Measurements from ENCODE around the gene TMEFF1. TPM values are rescaled to one million over a fixed set of nuclear protein-coding genes. Genes with fewer than 3 reads are reported as not detected.

Gene TMEFF1
- total and polyA plus RNA-seq, 4 donors, result 0.01 to 0.77 (median 0.71) TPM; not detected in 1

DNA sequence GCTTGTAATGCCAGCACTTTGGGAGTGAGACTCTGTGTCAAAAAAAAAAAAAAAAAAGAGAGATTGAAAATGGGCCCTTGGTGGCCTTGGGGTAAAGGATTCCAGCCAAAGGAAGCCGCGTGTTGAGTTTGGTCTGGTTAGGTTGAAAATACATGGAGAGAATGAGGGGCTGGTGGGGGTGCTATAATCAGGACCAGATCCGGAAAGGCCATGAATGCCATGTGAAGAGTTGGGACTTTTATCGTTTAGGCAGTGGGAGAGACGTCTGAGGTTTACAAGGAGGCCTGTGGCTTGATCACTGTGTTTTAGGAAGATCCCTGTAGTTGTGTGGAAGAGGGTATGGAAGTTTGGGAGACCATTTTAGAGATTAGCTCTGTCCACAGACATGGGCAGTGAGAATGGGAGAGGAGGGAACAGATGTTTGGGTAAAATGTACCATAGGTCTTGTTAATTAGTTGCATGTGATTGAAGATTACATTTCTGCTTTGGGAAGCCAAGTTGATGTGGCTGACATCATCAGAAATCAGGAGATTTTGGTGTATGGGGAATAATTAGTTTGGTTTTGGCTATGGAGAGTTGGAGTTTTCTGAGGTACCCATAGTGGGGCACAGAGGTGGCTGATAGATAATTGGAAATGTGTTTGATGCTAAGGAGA lies 42.5 kb upstream of the TMEFF1 start:
- H3K36me3 ChIP-seq (ENCODE audit: control insufficient read depth in 4 of 4, insufficient read depth in 4 of 4, low read length in 4 of 4), result no peaks in the 10 kb centered on the region
- peaks cover 0 to 1% (median 0%) of the 10 kb centered on the region in 4 donors for H3K9me3 ChIP-seq (ENCODE audit: control insufficient read depth in 4 of 4, insufficient read depth in 3 of 4, low read length in 3 of 4)
- H3K27me3 ChIP-seq (ENCODE audit: control insufficient read depth in 3 of 3, insufficient read depth in 3 of 3, low read length in 2 of 3), result no peaks in the 10 kb centered on the region
- DNase-seq (no peak), ATAC-seq (ENCODE audit: insufficient read depth, low FRiP score) (no peak)
- H3K4me1 ChIP-seq (ENCODE audit: control insufficient read depth in 5 of 5, insufficient read depth in 5 of 5, low read length in 5 of 5), result peaks cover 0 to 19% (median 11%) of the 10 kb centered on the region in 5 donors
- 97% methylated on average over 5 of the region's 5 CpGs for WGBS, 2 donors
- TF ChIP-seq CTCF (IDR thresholded peaks at IDR 0.05; ENCODE audit: control extremely low read depth, extremely low read depth), result no peak
- no peak overlapping the region for H3K9ac ChIP-seq (ENCODE audit: insufficient read depth in 1 of 2, low read length in 2 of 2)
- H3K4me3 ChIP-seq, result no peak overlapping the region
- H3K27ac ChIP-seq (ENCODE audit: low read depth in 1 of 2, low read length in 1 of 2), result no peak overlapping the region

- DNase-seq (no peak), ATAC-seq (ENCODE audit: insufficient read depth, low FRiP score) (no peak)
- Histone ChIP-seq H3K9me3 (ENCODE audit: control insufficient read depth in 4 of 4, insufficient read depth in 3 of 4, low read length in 3 of 4) (peaks cover 0 to 1% (median 0%) of the 10 kb centered on the region in 4 donors), H3K4me1 (ENCODE audit: control insufficient read depth in 5 of 5, insufficient read depth in 5 of 5, low read length in 5 of 5) (peaks cover 0 to 15% (median 10%) of the 10 kb centered on the region in 5 donors), H3K27me3 (ENCODE audit: control insufficient read depth in 3 of 3, insufficient read depth in 3 of 3, low read length in 2 of 3) (no peaks in the 10 kb centered on the region), H3K9ac (ENCODE audit: insufficient read depth in 1 of 2, low read length in 2 of 2) (no peak overlapping the region), H3K27ac (ENCODE audit: low read depth in 1 of 2, low read length in 1 of 2) (no peak overlapping the region), H3K4me3 (no peak overlapping the region), H3K36me3 (ENCODE audit: control insufficient read depth in 4 of 4, insufficient read depth in 4 of 4, low read length in 4 of 4) (no peaks in the 10 kb centered on the region)
- WGBS, 2 donors, result 75 to 94% methylated on average over 5 of the region's 5 CpGs
- no peak for TF ChIP-seq CTCF (IDR thresholded peaks at IDR 0.05; ENCODE audit: control extremely low read depth, extremely low read depth)
These were observed 41.1 kb upstream of the TMEFF1 start for GRCh38 chr9:100431886-100432285.

GRCh38 chr9:100432736-100433135 lies 40.2 kb upstream of the TMEFF1 start:
- peaks cover 0 to 1% (median 0%) of the 10 kb centered on the region in 4 donors for H3K9me3 ChIP-seq (ENCODE audit: control insufficient read depth in 4 of 4, insufficient read depth in 3 of 4, low read length in 3 of 4)
- no peak overlapping the region for H3K27ac ChIP-seq (ENCODE audit: low read depth in 1 of 2, low read length in 1 of 2)
- H3K27me3 ChIP-seq (ENCODE audit: control insufficient read depth in 3 of 3, insufficient read depth in 3 of 3, low read length in 2 of 3), result no peaks in the 10 kb centered on the region
- TF ChIP-seq CTCF (IDR thresholded peaks at IDR 0.05; ENCODE audit: control extremely low read depth, extremely low read depth), result no peak
- WGBS, 2 donors, result 92 to 95% methylated on average over 3 of the region's 3 CpGs
- H3K9ac ChIP-seq (ENCODE audit: insufficient read depth in 1 of 2, low read length in 2 of 2), result no peak overlapping the region
- H3K4me3 ChIP-seq, result no peak overlapping the region
- H3K4me1 ChIP-seq (ENCODE audit: control insufficient read depth in 5 of 5, insufficient read depth in 5 of 5, low read length in 5 of 5), result peaks cover 0 to 15% (median 9%) of the 10 kb centered on the region in 5 donors
- H3K36me3 ChIP-seq (ENCODE audit: control insufficient read depth in 4 of 4, insufficient read depth in 4 of 4, low read length in 4 of 4), result no peaks in the 10 kb centered on the region
- ATAC-seq (ENCODE audit: insufficient read depth, low FRiP score), result no peak
- DNase-seq, result no peak

GRCh38 chr9:100436571-100436970 lies 36.4 kb upstream of the TMEFF1 start:
- no peaks in the 10 kb centered on the region for H3K36me3 ChIP-seq (ENCODE audit: control insufficient read depth in 4 of 4, insufficient read depth in 4 of 4, low read length in 4 of 4)
- ATAC-seq (ENCODE audit: insufficient read depth, low FRiP score) (no peak), DNase-seq (no peak)
- no peaks in the 10 kb centered on the region for H3K9me3 ChIP-seq (ENCODE audit: control insufficient read depth in 4 of 4, insufficient read depth in 3 of 4, low read length in 3 of 4)
- no peak for TF ChIP-seq CTCF (IDR thresholded peaks at IDR 0.05; ENCODE audit: control extremely low read depth, extremely low read depth)
- WGBS, 2 donors, result 75 to 84% methylated on average over 7 of the region's 7 CpGs
- no peak overlapping the region for H3K27ac ChIP-seq (ENCODE audit: low read depth in 1 of 2, low read length in 1 of 2)
- no peaks in the 10 kb centered on the region for H3K27me3 ChIP-seq (ENCODE audit: control insufficient read depth in 3 of 3, insufficient read depth in 3 of 3, low read length in 2 of 3)
- H3K4me3 ChIP-seq, result no peak overlapping the region
- H3K9ac ChIP-seq (ENCODE audit: insufficient read depth in 1 of 2, low read length in 2 of 2), result no peak overlapping the region
- peaks cover 0 to 3% (median 0%) of the 10 kb centered on the region in 5 donors for H3K4me1 ChIP-seq (ENCODE audit: control insufficient read depth in 5 of 5, insufficient read depth in 5 of 5, low read length in 5 of 5)
